HG03103 (cell line): ENCODE results near the gene CDK17.
"Not testable (repeated sequence)": the region's sequence is repeated elsewhere in the genome, so short reads cannot be mapped to it uniquely, and the experiment has no call there.

Source experiments
- ATAC-seq: cut with Tn5 transposase; IDR thresholded peaks from one replicate; pipeline ENCODE4 v1.9.1; 2021; ENCODE audit warnings: low read depth; ENCODE audit not compliant: unreplicated experiment

CDK17 gene

GRCh38 chr12:96326628-96327227, 73.5 kb downstream of the CDK17 start:
- no peak for ATAC-seq

DNA sequence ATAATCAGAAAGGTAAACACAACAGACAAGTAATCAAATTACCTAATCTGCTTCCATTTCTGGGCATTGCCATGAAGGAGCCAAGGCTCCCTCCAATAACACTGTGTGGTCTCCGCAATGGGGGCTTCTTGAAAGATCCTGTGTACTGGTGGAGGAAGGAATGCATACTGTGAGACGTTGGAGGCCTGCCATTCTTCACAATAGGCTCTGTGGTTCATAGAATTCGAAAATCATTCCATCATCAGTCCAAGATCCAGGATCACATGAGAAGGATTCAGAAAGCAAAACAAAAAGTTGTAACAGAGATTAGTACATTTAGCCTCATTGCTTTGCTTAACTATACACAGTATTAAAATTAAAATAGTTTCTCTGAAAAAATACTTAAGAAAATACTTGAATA, 76.3 kb downstream of the CDK17 start:
- no peak for ATAC-seq

GRCh38 chr12:96322720-96323119, 77.5 kb downstream of the CDK17 start:
- ATAC-seq, result no peak

DNA sequence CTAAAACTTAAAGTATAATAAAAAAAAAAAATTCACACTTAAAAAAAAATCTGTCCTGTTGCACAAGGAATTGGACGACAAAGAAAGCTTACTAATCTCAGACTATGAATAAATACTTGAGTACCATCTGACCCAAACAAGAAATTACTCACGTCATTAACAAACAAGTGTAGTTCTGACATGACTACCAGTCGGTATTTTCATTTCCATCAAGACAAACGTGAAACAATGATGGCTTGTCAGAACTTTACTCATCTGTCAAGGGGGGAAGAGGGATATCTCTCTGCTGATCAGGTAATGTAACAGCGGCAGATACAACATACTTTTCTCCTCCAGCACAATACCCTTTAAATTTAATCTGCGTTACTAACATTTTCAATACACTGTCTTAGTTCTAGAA, 78.3 kb downstream of the CDK17 start:
- ATAC-seq, result no peak

DNA sequence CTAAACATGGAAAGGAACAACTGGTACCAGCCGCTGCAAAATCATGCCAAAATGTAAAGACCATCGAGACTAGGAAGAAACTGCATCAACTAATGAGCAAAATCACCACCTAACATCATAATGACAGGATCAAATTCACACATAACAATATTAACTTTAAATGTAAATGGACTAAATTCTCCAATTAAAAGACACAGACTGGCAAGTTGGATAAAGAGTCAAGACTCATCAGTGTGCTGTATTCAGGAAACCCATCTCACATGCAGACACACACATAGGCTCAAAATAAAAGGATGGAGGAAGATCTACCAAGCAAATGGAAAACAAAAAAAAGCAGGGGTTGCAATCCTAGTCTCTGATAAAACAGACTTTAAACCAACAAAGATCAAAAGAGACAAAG, 82.4 kb downstream of the CDK17 start:
- not testable (repeated sequence) for ATAC-seq

GRCh38 chr12:96315741-96316481, 84.3 kb downstream of the CDK17 start:
- not testable (repeated sequence) for ATAC-seq

GRCh38 chr12:96314723-96315122, 85.5 kb downstream of the CDK17 start:
- no peak for ATAC-seq

GRCh38 chr12:96313606-96314005, 86.6 kb downstream of the CDK17 start:
- ATAC-seq, result no peak

DNA sequence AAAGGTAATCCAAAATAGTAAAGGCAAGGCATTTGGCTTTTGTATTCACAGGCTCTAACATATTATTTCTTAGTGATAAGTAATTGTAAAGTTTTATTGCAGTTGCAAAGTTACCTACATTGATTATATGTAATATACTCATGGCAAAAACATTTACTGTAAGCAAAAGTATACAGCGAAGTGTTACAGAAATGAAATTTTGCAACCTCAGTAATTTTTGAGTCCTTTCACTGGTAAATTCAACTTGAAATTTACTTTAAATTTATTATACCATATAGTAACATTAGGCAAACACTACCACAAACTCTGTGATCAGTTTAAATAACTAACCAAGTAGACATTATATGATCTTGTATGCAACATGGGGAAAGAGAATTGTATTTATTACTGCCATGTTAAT, 89.0 kb downstream of the CDK17 start:
- no peak for ATAC-seq

- no peak for ATAC-seq
These were observed 90.2 kb downstream of the CDK17 start for GRCh38 chr12:96310067-96310466.

DNA sequence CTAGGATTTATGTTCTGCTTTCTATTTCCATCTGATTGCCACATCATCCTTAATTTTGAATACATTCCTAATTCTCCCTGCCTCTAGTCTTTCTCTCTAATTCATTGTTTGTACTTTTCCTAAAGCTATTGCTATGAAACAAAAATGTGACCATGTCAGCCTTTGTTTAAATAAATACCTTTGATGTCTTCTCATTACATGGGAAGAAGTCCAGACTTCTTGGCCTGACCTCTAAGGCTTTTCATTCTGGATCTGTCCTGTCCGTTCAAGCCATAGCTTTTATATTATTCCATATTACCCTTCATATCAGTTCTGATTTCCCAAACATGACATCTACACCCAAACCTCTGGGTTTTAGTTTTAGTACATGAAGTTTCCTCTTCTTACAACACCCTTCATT, 91.4 kb downstream of the CDK17 start:
- no peak for ATAC-seq

GRCh38 chr12:96305665-96306064, 94.6 kb downstream of the CDK17 start:
- ATAC-seq, result no peak

- ATAC-seq, result no peak
These were observed 96.6 kb downstream of the CDK17 start for GRCh38 chr12:96303653-96304052.

DNA sequence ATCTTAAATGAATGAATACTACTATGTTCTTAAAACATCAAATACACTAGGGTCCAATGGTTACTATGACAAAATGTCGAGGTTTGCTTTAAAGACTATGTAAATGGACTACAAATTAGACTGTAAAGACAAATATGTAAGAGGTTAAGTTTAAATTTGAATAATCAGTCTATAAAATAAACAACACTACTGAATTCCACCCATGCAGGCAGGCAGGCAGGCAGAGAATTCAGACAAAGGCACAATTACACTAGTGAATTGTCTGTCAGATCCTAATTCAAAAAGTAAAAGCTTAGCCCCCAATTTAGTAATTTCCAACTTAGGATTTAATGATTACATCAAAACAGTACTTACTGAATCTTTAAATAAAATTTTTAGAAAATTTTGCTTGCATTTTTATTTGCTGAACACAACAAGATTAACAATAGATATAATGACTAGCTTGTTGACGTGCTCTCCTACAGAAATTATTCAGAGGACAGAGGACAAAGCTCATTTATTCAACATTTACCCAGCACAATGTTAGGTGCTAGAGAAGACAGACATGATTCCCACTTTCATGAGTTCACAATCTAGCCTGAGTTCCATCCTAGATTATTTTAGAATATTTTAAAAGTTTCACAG, 97.4 kb downstream of the CDK17 start:
- no peak for ATAC-seq

DNA sequence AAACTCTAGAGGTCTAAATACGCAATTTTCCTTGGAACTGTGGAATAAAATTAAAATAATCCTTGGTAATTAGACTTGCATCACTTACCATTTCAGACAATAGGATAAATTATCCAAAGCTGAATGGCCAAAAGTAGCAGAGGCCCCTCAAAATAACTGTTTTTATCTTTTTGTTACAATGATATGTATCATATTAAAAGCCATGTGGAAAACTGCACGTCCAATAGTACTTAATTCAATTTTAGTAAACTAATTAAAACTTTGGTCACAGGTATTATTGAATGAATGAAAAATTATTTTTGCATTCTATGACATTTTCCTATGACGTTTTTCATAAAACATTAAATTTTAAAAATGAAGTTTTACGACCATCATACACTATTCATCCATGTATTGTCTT, 98.5 kb downstream of the CDK17 start:
- no peak for ATAC-seq

- ATAC-seq, result no peak
These were observed 100.2 kb downstream of the CDK17 start for GRCh38 chr12:96300064-96300463.

DNA sequence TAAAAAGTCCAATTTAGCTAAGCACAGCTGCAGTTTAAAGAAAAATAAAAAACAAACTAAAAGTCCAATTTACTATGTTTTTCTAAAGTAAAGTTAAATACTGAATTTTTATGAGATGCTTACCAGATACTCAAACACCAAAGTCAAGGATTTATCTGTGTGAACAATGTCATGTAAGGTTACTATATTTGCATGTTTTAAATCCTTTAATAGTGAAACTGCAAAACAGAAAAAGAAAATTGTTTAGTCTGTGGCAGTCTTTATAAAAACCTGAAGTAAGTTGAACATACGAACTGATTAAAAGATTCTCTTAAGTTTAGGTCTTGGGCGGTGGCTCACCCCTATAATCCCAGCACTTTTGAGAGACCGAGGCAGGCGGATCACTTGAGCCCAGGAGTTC, 102.7 kb downstream of the CDK17 start:
- ATAC-seq, result no peak

- no peak for ATAC-seq
These were observed 104.6 kb downstream of the CDK17 start for GRCh38 chr12:96295532-96296160.

GRCh38 chr12:96294831-96295230, 105.4 kb downstream of the CDK17 start:
- ATAC-seq, result no peak

DNA sequence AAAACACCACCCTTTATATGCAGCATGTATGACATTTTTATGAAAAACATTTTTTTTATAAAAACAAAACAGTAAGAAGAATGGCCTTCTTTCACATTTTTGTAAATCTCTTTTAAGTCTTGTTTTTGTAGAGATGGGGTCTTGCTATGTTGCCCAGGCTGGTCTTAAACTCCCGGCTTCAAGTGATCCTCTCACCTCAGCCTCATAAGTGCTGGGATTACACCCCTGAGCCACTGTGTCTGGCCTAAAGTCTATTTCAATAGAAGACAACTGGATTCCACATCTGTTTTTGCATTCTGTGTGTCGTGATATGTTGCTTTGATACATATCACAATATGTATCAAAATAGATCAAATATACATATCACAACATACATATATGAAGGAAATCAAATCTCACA, 107.1 kb downstream of the CDK17 start:
- ATAC-seq, result no peak

GRCh38 chr12:96289067-96289466, 111.2 kb downstream of the CDK17 start:
- ATAC-seq, result no peak

DNA sequence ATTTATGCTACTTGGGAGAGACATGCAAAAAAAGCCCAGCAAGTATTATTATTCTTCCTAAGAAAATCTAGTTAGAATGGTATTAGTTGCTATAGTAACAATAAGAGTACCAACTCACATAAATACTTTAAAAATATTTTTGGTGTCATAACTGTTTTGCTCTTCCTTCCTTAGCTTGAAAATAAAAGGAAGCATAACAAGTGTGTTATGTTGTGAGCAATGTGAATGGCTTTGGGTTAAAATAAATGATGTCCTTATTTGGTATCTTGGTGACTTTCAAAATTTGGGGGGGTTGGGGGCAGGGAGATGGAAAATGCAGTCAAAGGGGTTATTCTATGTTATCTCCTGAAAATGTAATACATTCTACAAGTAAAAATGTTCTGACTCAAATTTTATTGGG, 115.1 kb downstream of the CDK17 start:
- no peak for ATAC-seq
